ENCODE results near the gene MRPL38.

MRPL38 gene

DNA sequence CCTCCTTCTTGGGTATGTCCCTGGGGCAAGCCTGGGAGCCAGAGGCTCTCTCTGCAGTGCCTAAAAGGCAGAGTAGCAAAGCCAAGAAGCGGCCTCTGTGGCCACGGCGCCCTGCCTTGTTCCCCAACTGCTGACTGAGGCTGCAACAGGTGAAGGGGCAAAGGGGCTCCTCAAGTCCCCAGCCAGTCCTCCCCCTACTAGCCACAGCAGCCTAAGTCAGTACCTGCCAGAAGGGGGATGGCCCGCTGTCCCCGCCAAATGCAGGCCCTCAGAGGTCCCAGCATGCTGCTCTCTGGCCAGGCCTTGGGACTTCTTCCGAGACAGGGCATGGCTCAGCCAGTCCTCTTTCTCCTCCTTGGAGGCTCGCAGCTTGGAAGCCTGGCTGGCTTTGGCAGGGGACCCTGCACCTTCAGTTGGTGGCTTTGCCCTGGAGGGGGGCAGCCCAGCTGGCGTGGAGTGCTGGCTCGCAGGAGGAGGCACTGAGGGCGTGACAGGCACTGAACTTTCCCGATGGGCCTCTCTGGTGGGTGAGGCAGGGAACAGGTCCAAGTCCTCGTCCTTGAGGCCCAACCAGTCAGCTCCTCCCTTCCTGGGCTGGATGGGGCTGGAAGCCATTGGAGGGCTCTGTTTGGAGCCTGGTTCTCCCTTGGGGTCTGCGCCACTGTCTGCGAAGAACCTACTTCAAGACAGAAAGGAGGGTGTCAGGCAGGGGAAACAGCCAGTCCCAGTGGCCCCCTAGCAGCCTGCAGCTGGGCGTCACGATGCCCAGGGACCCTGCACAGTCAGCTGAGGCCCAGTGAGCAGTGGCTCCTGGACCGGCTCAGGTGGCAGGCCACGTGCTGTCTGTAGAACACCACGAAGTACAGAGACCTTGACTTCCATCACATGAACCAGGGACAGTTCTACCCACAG, 18.5 kb upstream of the MRPL38 start:
- Histone ChIP-seq H3K9ac (ENCODE audit: insufficient read length) (no peak overlapping the region), H3K36me3 (ENCODE audit: insufficient read depth, low read length) (no peaks in the 10 kb centered on the region; the same call in 1 of the 2 replicates), H3K4me3 (no peak overlapping the region), H3K27ac (no peak overlapping the region), H3K9me3 (ENCODE audit: low read depth, low read length) (no peaks in the 10 kb centered on the region)
- TF ChIP-seq EZH2 (IDR thresholded peaks at IDR 0.05) (no peak), FOXP2 (optimal IDR thresholded peaks at IDR 0.05; ENCODE audit: control extremely low read depth, extremely low read length, insufficient read depth) (no peak), POLR2AphosphoS5 (IDR thresholded peaks at IDR 0.05; ENCODE audit: borderline replicate concordance, low read depth, low read length) (no peak)
- DNase-seq (ENCODE audit: low read depth, low spot score) = no peak

DNA sequence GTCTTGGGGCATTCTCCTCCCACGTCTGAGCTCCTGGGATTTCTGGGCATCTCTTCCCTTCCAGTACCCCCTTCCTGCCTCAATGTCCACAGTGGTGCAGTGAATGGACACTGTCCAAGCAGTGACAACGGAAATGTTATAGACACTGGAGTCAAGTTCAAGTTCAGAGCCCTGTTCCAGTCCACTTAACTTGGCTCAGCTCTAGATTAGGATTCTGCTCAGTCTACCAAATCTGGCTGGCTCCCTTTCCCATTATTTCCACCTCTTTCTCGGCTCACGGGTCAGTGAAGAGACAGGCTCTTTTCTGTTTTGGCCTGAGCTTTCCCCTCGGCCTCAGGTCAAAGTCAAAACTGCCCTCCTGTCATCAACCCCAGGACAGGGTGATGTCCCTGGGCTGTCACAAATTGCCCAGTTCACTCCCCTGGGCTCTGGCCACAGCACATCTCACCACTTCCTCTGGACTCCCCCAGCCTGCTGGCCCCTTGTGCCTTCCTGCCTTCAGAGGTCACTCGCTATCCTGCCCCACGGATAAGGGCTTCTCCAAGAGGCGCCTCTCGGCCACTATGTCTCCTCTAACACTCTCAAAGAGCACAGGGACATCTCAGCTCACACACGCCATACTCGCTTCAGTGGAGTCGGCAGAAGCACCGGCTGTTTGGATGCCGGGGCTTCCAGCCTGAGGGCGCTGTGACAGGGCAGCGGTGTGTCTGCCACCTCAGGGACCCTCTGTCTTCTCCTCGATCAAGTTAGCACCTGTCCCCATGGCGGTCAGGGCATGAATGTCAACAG, 17.7 kb upstream of the MRPL38 start:
- Histone ChIP-seq H3K27ac (no peak overlapping the region), H3K36me3 (ENCODE audit: insufficient read depth, low read length) (no peaks in the 10 kb centered on the region; the same call in 1 of the 2 replicates), H3K4me3 (no peak overlapping the region), H3K9me3 (ENCODE audit: low read depth, low read length) (no peaks in the 10 kb centered on the region), H3K9ac (ENCODE audit: insufficient read length) (no peak overlapping the region)
- DNase-seq (ENCODE audit: low read depth, low spot score) = no peak
- TF ChIP-seq FOXP2 (optimal IDR thresholded peaks at IDR 0.05; ENCODE audit: control extremely low read depth, extremely low read length, insufficient read depth) (no peak), EZH2 (IDR thresholded peaks at IDR 0.05) (no peak), POLR2AphosphoS5 (IDR thresholded peaks at IDR 0.05; ENCODE audit: borderline replicate concordance, low read depth, low read length) (no peak)

DNA sequence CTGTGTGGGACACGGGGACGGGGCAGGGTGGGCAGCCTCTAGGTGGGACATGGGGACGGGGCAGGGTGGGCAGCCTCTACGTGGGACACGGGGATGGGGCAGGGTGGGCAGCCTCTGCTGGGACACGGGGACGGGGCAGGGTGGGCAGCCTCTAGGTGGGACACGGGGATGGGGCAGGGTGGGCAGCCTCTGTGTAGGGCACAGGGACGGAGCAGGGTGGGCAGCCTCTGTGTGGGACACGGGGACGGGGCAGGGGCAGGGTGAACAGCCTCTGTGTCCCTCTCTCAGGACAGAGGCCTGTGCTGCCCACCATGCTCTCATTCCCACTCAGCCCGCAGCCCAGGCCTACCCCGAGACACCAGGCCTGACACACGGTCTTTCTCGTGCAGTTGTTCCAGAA, 16.9 kb upstream of the MRPL38 start:
- TF ChIP-seq EZH2 (IDR thresholded peaks at IDR 0.05) (no peak), POLR2AphosphoS5 (IDR thresholded peaks at IDR 0.05; ENCODE audit: borderline replicate concordance, low read depth, low read length) (no peak), FOXP2 (optimal IDR thresholded peaks at IDR 0.05; ENCODE audit: control extremely low read depth, extremely low read length, insufficient read depth) (no peak)
- Histone ChIP-seq H3K9ac (ENCODE audit: insufficient read length) (no peak overlapping the region), H3K27ac (no peak overlapping the region), H3K9me3 (ENCODE audit: low read depth, low read length) (no peaks in the 10 kb centered on the region), H3K4me3 (no peak overlapping the region), H3K36me3 (ENCODE audit: insufficient read depth, low read length) (no peaks in the 10 kb centered on the region; the same call in 1 of the 2 replicates)
- DNase-seq (ENCODE audit: low read depth, low spot score) = no peak

DNA sequence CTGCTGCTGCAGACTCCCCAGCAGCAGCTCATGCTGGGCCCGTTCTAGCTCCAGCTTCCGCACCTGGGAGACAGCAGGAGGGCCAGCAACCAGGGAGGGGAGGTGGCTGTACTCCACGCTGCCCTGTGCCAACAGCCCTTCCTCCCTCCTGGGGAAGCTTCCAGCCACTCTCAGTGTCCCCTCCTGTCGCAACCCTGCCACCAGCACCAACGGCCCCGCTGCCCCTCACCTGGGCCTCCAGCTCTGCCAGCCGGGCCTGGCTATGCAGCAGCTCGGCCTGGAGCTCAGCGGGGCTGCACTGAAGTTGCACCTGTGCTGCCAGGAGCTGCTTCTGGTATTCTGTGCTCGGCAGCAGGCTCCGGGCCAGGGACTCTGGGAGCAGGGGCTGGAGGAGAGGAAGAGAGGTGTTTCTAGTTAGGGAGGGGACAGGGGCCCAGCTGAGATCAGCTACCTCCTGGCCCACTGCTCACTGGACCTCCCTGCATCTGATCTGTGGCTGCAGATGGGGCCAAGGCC, 15.4 kb upstream of the MRPL38 start:
- Histone ChIP-seq H3K9ac (ENCODE audit: insufficient read length) (no peak overlapping the region), H3K4me3 (no peak overlapping the region), H3K27ac (no peak overlapping the region), H3K36me3 (ENCODE audit: insufficient read depth, low read length) (no peaks in the 10 kb centered on the region; the same call in 1 of the 2 replicates), H3K9me3 (ENCODE audit: low read depth, low read length) (no peaks in the 10 kb centered on the region)
- TF ChIP-seq POLR2AphosphoS5 (IDR thresholded peaks at IDR 0.05; ENCODE audit: borderline replicate concordance, low read depth, low read length) = no peak
- no peak for TF ChIP-seq EZH2 (IDR thresholded peaks at IDR 0.05)
- TF ChIP-seq FOXP2 (optimal IDR thresholded peaks at IDR 0.05; ENCODE audit: control extremely low read depth, extremely low read length, insufficient read depth) = no peak
- DNase-seq (ENCODE audit: low read depth, low spot score) = no peak

DNA sequence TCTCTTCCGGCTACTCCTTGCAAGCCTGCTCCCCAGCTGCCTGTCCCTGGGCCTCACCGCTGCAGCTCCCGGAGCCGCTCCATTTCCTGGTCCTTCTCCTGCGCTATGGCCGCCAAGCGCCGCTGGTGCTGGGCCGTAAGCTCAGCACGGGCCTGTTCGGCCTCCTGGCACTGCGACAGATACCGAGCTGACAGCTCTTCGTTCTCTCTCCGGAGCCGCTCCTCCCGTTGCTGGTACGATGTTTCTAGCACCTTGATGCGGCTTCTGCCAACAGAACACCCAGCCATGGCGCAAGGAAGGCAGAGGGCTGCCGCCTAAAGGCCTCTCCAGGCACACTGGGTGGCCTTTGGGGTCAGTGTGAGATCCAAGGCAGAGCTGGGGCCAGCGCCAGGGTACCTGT, 14.9 kb upstream of the MRPL38 start:
- H3K9ac ChIP-seq (ENCODE audit: insufficient read length) = no peak overlapping the region
- TF ChIP-seq FOXP2 (optimal IDR thresholded peaks at IDR 0.05; ENCODE audit: control extremely low read depth, extremely low read length, insufficient read depth) = no peak
- TF ChIP-seq EZH2 (IDR thresholded peaks at IDR 0.05) = no peak
- no peaks in the 10 kb centered on the region for H3K9me3 ChIP-seq (ENCODE audit: low read depth, low read length)
- no peak overlapping the region for H3K27ac ChIP-seq
- H3K4me3 ChIP-seq = no peak overlapping the region
- no peaks in the 10 kb centered on the region; the same call in 1 of the 2 replicates for H3K36me3 ChIP-seq (ENCODE audit: insufficient read depth, low read length)
- DNase-seq (ENCODE audit: low read depth, low spot score) = no peak

DNA sequence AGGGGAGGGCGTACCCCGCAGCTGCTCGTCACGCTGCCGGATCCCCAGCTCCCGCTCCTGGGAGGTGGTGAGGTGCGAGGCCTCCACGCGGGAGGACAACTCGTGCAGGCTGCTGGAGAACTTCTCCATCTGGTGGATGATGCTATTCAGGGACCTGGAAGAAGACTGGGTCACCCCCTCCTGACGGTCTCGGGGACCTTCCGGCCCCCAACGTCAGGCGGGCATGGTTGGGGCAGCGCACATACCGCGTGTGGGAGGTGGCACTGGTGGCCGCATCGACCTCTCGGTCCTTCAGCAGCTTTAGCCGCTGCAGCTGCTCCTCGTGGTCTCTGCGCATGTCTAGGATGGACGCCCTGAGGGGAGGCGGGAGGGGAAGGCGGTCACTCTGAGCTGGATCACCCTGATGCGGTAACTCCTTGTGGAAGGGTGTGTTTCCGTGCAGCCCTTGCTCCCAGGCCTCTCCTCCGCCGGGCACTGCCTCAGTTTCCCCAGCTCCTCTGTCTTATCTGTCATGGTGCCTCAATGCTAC, 13.3 kb upstream of the MRPL38 start:
- TF ChIP-seq POLR2AphosphoS5 (IDR thresholded peaks at IDR 0.05; ENCODE audit: borderline replicate concordance, low read depth, low read length) = no peak
- no peak for TF ChIP-seq FOXP2 (optimal IDR thresholded peaks at IDR 0.05; ENCODE audit: control extremely low read depth, extremely low read length, insufficient read depth)
- no peak for TF ChIP-seq EZH2 (IDR thresholded peaks at IDR 0.05)
- H3K36me3 ChIP-seq (ENCODE audit: insufficient read depth, low read length) = no peaks in the 10 kb centered on the region; the same call in 1 of the 2 replicates
- DNase-seq (ENCODE audit: low read depth, low spot score) = no peak
- no peak overlapping the region for H3K27ac ChIP-seq
- H3K4me3 ChIP-seq = no peak overlapping the region
- no peak overlapping the region for H3K9ac ChIP-seq (ENCODE audit: insufficient read length)
- H3K9me3 ChIP-seq (ENCODE audit: low read depth, low read length) = no peaks in the 10 kb centered on the region

DNA sequence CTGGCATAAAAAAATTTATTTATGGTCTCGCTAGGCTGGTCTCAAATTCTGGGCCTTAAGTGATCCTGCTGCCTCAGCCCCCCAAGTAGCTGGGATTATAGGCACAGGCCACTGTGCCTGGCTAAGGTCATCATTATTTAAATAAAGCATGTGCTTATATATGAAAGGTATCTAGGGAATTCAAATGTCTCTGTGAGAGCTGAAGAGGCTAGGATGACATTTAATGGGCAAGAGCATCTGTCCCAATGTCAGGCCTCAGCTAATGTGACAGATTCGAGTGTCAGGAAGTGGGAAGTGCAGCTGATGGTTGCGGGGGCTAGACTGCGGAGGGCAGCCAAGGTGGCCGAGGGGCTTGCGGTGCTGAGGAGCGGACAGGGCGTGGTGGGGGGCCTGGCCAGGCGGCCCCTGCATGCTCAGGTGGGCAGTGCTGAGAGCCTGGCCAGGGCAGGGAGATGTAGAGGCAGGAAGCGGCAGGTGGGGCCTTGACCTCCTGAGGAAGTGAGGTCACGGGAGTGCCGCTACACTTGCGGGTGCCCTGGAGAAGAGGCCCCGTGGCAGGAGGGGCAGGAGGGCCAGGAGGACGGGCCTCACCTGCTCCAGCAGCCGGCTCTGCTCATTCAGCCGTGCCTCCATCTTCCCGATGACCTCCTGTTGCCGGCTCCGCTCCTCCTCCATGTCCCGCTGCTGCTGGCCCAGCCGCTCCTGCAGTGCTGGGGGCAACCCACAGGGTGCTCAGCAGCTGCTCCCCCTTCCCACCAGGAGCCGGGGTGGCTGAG, 12.6 kb upstream of the MRPL38 start:
- no peak for TF ChIP-seq POLR2AphosphoS5 (IDR thresholded peaks at IDR 0.05; ENCODE audit: borderline replicate concordance, low read depth, low read length)
- no peak for TF ChIP-seq FOXP2 (optimal IDR thresholded peaks at IDR 0.05; ENCODE audit: control extremely low read depth, extremely low read length, insufficient read depth)
- no peak for TF ChIP-seq EZH2 (IDR thresholded peaks at IDR 0.05)

More for the DNA sequence above, 12.6 kb upstream of the MRPL38 start:
- DNase-seq (ENCODE audit: low read depth, low spot score) = no peak
- Histone ChIP-seq H3K9ac (ENCODE audit: insufficient read length) (no peak overlapping the region), H3K27ac (no peak overlapping the region), H3K9me3 (ENCODE audit: low read depth, low read length) (no peaks in the 10 kb centered on the region), H3K4me3 (no peak overlapping the region), H3K36me3 (ENCODE audit: insufficient read depth, low read length) (no peaks in the 10 kb centered on the region; the same call in 1 of the 2 replicates)
